ENCODE results near the gene APOA1.

The APOA1 gene

GRCh38 chr11:116791813-116792143, 45.6 kb downstream of the APOA1 start, which contains the start of gene APOA5:
APOA5 (minus strand) TSS chr11:116791879; CDS start chr11:116791860, 19 bp downstream.
- no peak for DNase-seq (ENCODE audit: low read depth)
- TF ChIP-seq CTCF (conservative IDR thresholded peaks at IDR 0.05; ENCODE audit: control insufficient read depth, insufficient read depth, low read depth, low read length): no peak
- peak within 1 kb of the TSS; percentile 13 for H3K4me3 ChIP-seq (ENCODE audit: control insufficient read depth, low read depth, low read length)

- peak; percentile 64 for DNase-seq (ENCODE audit: low read depth)
- TF ChIP-seq CTCF (conservative IDR thresholded peaks at IDR 0.05; ENCODE audit: control insufficient read depth, insufficient read depth, low read depth, low read length): peak; percentile 85
- H3K4me3 ChIP-seq (ENCODE audit: control insufficient read depth, low read depth, low read length): peak overlapping the region; percentile 13
Observed at GRCh38 chr11:116791002-116791812, 46.2 kb downstream of the APOA1 start.

DNA sequence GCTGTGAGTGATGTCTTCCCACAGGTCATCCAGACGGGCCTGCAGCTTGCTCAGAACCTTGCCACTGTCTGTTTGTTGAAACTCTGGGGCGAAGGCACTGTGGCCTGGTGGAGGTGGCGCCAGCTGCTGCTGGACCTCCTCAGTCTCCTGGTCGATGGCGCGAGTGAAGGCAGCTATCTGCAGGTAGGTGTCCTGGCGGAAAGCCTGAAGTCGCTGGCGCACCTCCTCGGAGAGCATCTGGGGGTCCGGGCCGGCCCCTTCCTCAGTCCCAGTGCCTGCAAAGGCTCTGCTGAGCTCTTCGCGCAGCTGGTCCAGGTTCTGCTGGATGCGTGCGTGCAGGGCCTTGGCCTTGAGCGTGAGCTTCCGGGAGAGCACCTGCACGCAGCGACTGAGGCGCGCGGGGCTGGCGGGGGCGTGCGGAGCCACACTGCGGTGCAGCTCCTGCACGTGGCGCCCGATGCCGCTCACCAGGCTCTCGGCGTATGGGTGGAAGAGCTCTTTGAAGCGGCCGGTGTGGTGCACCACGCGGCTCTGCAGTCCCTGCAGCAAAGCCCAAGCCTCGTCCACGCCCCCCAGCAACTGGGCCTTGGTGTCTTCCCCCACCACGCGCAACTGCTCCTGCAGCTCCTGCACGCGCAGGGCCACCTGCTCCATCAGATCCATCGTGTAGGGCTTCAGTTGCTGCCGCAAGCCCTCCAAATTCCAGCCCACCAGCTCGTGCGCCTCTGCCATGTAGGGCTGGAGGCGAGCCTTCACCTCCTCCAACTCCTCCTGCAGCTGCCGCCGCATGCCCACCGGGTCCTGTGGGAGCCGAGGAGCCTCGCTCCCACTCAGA, 47.0 kb downstream of the APOA1 start:
- no peak for TF ChIP-seq CTCF (conservative IDR thresholded peaks at IDR 0.05; ENCODE audit: control insufficient read depth, insufficient read depth, low read depth, low read length)

GRCh38 chr11:116788975-116789374, 48.4 kb downstream of the APOA1 start:
- no peak for DNase-seq (ENCODE audit: low read depth)
- TF ChIP-seq CTCF (conservative IDR thresholded peaks at IDR 0.05; ENCODE audit: control insufficient read depth, insufficient read depth, low read depth, low read length): no peak
- H3K4me3 ChIP-seq (ENCODE audit: control insufficient read depth, low read depth, low read length): no peak overlapping the region

More for the DNA sequence above, 47.0 kb downstream of the APOA1 start:
- H3K4me3 ChIP-seq (ENCODE audit: control insufficient read depth, low read depth, low read length): no peak overlapping the region
- no peak for DNase-seq (ENCODE audit: low read depth)

- H3K4me3 ChIP-seq (ENCODE audit: control insufficient read depth, low read depth, low read length): peak overlapping the region; percentile 79
- TF ChIP-seq CTCF (conservative IDR thresholded peaks at IDR 0.05; ENCODE audit: control insufficient read depth, insufficient read depth, low read depth, low read length): no peak
- DNase-seq (ENCODE audit: low read depth): no peak
Observed at GRCh38 chr11:116788534-116788933, 48.9 kb downstream of the APOA1 start.

DNA sequence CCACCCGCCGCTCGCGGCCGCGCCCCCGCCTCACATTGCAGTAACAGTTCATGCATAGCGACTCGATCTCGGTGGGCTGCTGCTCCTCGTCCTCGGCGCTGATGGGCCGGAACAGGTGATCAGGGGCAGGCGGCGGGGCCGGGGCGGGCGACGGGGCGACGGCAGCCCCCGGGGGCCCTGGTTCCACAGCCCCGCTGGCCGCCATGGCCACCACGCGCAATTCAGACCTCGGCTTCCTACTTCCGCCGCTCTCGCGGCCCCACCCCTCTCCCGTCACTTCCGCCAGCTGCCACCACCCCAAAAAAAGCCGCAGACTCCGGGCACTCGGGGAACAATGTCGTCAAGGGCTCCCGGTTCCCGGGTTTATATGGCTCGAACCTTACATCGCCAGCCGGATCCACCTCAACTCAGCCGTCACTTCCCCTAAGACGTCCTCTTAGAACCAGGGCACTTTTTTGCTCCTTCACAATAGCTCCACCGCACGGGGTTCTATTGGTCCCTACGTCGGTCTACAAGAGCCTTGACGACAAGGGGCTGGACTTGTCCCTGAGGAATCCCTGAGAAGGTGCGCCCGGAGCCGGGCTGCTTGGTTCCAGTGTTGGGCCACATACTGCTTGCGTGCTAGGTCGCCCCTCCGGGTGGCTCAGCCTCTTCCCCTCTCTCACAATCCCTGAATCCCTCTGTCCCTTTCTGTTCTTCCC, 49.5 kb downstream of the APOA1 start, which contains the start of gene ZPR1:
TSS of gene ZPR1 (minus strand) at position 238 of the 701 bp plus-strand sequence. CDS start at position 205, 33 bp downstream.
- TF ChIP-seq CTCF (conservative IDR thresholded peaks at IDR 0.05; ENCODE audit: control insufficient read depth, insufficient read depth, low read depth, low read length): no peak
- peak within 1 kb of the TSS; percentile 79 for H3K4me3 ChIP-seq (ENCODE audit: control insufficient read depth, low read depth, low read length)
- peak; percentile 48 for DNase-seq (ENCODE audit: low read depth)

Measured in fibroblast of mammary gland (primary cell).